A549 (cell line): ENCODE results near the gene GSE1. TPM values are rescaled to one million over a fixed set of nuclear protein-coding genes. Genes with fewer than 3 reads are reported as not detected.

ENCODE experiments used
- ATAC-seq, 2 experiments: fragments of 200-7000 bp in 1 of 2; fragments of >200 bp in 1 of 2; cut with Nextera tagmentation in 1 of 2; cut with Tn5 transposase in 1 of 2; 3 replicates each; pipeline versions ENCODE4 v1.8.0 to v1.9.1; 2018 to 2020; ENCODE audit warnings: mild to moderate bottlenecking in 1 of 2, moderate library complexity in 1 of 2
- CTCF ChIA-PET: fragments of 300-600 bp; sonication (Branson Sonifier 250); formaldehyde crosslinking; extraction: SDS; loops from one replicate; lab custom pipeline; 2021; ENCODE audit warnings: antibody characterized with exemption, inconsistent platforms; lab: Yijun Ruan, JAX
- POLR2A ChIA-PET: fragments of 350-600 bp; formaldehyde crosslinking; extraction: SDS; loops from one replicate; lab custom pipeline; 2021; ENCODE audit warnings: antibody characterized with exemption, inconsistent platforms; lab: Yijun Ruan, JAX
- DNase-seq, 2 experiments: peaks; one replicate each; pipeline versions ENCODE4 v3.0.0 to v3.0.0-alpha.2; 2011 to 2016; ENCODE audit warnings: low read depth in 1 of 2, low spot score in 1 of 2
- FAIRE-seq: peaks from 2 replicates; lab custom pipeline; 2011; peaks lifted over from hg19 to GRCh38; lab: Jason Lieb, UNC
- H3K27ac ChIP-seq, 2 experiments: fragments of >200 bp; sonication (Bioruptor Twin); formaldehyde crosslinking; 3 replicates each; pipeline ENCODE4 v1.5.1; 2016 to 2017
- H3K4me1 ChIP-seq: fragments of >200 bp; sonication (Bioruptor Twin); formaldehyde crosslinking; 3 replicates; pipeline ENCODE4 v1.6.1; 2016
- H3K4me2 ChIP-seq: fragments of >200 bp; sonication (Bioruptor Twin); formaldehyde crosslinking; 3 replicates; pipeline ENCODE4 v1.6.1; 2016
- H3K4me3 ChIP-seq: fragments of >200 bp; sonication (Bioruptor Twin); formaldehyde crosslinking; 3 replicates; pipeline ENCODE4 v1.5.1; 2016
- H3K9me3 ChIP-seq: fragments of >200 bp; sonication (Bioruptor Twin); formaldehyde crosslinking; 3 replicates; pipeline ENCODE4 v1.6.1; 2016
- ATOH8 ChIP-seq: fragments of 250-450 bp; sonication (Bioruptor Pico); IDR thresholded peaks from 2 replicates; pipeline ENCODE4 v1.5.0; 2020; ENCODE audit warnings: low read depth, mild to moderate bottlenecking, moderate library complexity
- CBX8 ChIP-seq: fragments of 200-600 bp; sonication (generic); IDR thresholded peaks from 2 replicates; pipeline ENCODE4 v1.6.1; 2016
- CEBPB ChIP-seq, 2 experiments: fragments of >200 bp in 1 of 2; sonication (Bioruptor Twin) in 1 of 2; formaldehyde crosslinking in 1 of 2; IDR thresholded peaks; 2 replicates each; pipeline ENCODE4 v1.6.1; 2012 to 2016
- CHD4 ChIP-seq: fragments of 200-600 bp; sonication (generic); IDR thresholded peaks from 2 replicates; pipeline ENCODE4 v1.6.1; 2016; ENCODE audit warnings: antibody characterized with exemption, mild to moderate bottlenecking, borderline replicate concordance
- CTCF ChIP-seq: fragments of >200 bp; sonication (Bioruptor Twin); formaldehyde crosslinking; IDR thresholded peaks from 3 replicates; pipeline ENCODE4 v1.5.1; 2016
- EHF ChIP-seq: fragments of 250-450 bp; sonication (Bioruptor Pico); IDR thresholded peaks from 2 replicates; pipeline ENCODE4 v1.5.0; 2020; ENCODE audit warnings: mild to moderate bottlenecking
- FOSL2 ChIP-seq, 2 experiments: fragments of 450-650 bp in 1 of 2; fragments of >200 bp in 1 of 2; sonication (Bioruptor Twin) in 1 of 2; formaldehyde crosslinking; IDR thresholded peaks; 2 replicates each; pipeline versions ENCODE4 v1.5.0 to v1.6.1; 2016 to 2020; ENCODE audit warnings: mild to moderate bottlenecking in 1 of 2, moderate library complexity in 1 of 2
- FOXS1 ChIP-seq: fragments of 250-450 bp; sonication (Bioruptor Pico); IDR thresholded peaks from 2 replicates; pipeline ENCODE4 v1.5.0; 2020; ENCODE audit warnings: mild to moderate bottlenecking, moderate library complexity
- GATA3 ChIP-seq: IDR thresholded peaks from 2 replicates; pipeline ENCODE4 v1.6.1; 2012; ENCODE audit warnings: borderline replicate concordance
- HEYL ChIP-seq: fragments of 250-450 bp; sonication (Bioruptor Pico); IDR thresholded peaks from 2 replicates; pipeline ENCODE4 v1.8.0; 2021; ENCODE audit warnings: mild to moderate bottlenecking, moderate library complexity
- HMGXB4 ChIP-seq: fragments of 250-450 bp; sonication (Bioruptor Pico); IDR thresholded peaks from 2 replicates; pipeline ENCODE4 v1.5.0; 2021; ENCODE audit warnings: mild to moderate bottlenecking, moderate library complexity, borderline replicate concordance
- JUNB ChIP-seq: fragments of >200 bp; sonication (Bioruptor Twin); formaldehyde crosslinking; IDR thresholded peaks from 2 replicates; pipeline ENCODE4 v1.6.1; 2016
- MAX ChIP-seq: IDR thresholded peaks from 2 replicates; pipeline ENCODE4 v1.6.1; 2012
- MAZ ChIP-seq: fragments of 150-350 bp; IDR thresholded peaks from 2 replicates; pipeline ENCODE4 v1.6.1; 2014; ENCODE audit warnings: antibody characterized with exemption, low read depth, low read length, borderline replicate concordance
- MYC ChIP-seq: IDR thresholded peaks from 2 replicates; pipeline ENCODE4 v1.6.1; 2012; ENCODE audit warnings: mild to moderate bottlenecking, inconsistent platforms, low read length, improper control_type of control experiment, borderline replicate concordance
- REST ChIP-seq: fragments of 200-600 bp; sonication (generic); IDR thresholded peaks from 2 replicates; pipeline ENCODE4 v1.6.1; 2016; ENCODE audit warnings: antibody characterized with exemption, mild to moderate bottlenecking, moderate library complexity
- RFX5 ChIP-seq: fragments of 450-650 bp; IDR thresholded peaks from 2 replicates; pipeline ENCODE4 v1.7.1; 2014; ENCODE audit warnings: antibody characterized with exemption, mild to moderate bottlenecking, moderate library complexity
- ZFP36 ChIP-seq: fragments of 450-650 bp; IDR thresholded peaks from 2 replicates; pipeline ENCODE4 v1.6.1; 2014; ENCODE audit warnings: borderline replicate concordance; ENCODE audit not compliant: partially characterized antibody
- WGBS: methylation state at CpG from one replicate; pipeline ENCODE4 v1.1.6; 2017; ENCODE audit errors: missing lambda C conversion rate; 5-methylcytosine and 5-hydroxymethylcytosine counted together
- polyA plus RNA-seq, 4 experiments: library from polyadenylated mRNA; depleted of rRNA in 3 of 4; stranded (reverse); fragments of >200 nt; fragmentation: RNase III in 1 of 4; extraction: RNeasy Plus Mini Kit Qiagen cat#74134 plus additional on column Dnase treatment in 1 of 4; gene quantifications; 2 replicates in 3 of 4; 3 replicates in 1 of 4; pipeline ENCODE4 v1.2.3, GENCODE V29; 2011 to 2017

GSE1 gene
- polyA plus RNA-seq, 2 of the 4 experiments (the other 2 are of a cell fraction): 20.7 to 24.3 TPM

GRCh38 chr16:85715169-85716021 is 102.3 kb downstream of the GSE1 start:
- DNase-seq: no peak
- no peak for TF ChIP-seq CEBPB (IDR thresholded peaks at IDR 0.05)
- TF ChIP-seq RFX5: no peak
- no peak for TF ChIP-seq HEYL (CRISPR knock-in tag)
- TF ChIP-seq EHF (CRISPR knock-in tag): no peak
- TF ChIP-seq JUNB: no peak
- TF ChIP-seq HMGXB4: no peak
- TF ChIP-seq FOXS1: no peak
- TF ChIP-seq GATA3: no peak
- no peak for TF ChIP-seq ZFP36
- no peak for TF ChIP-seq ATOH8 (CRISPR knock-in tag)
- TF ChIP-seq CBX8: no peak
- TF ChIP-seq CTCF: no peak
- TF ChIP-seq REST: no peak
- no peak for TF ChIP-seq MYC
- TF ChIP-seq FOSL2 (IDR thresholded peaks at IDR 0.05): no peak
- TF ChIP-seq FOSL2 (CRISPR knock-in tag; IDR thresholded peaks at IDR 0.05): no peak
- no peak for TF ChIP-seq MAZ
- no peak for TF ChIP-seq MAX
- TF ChIP-seq CHD4: no peak
- WGBS: 79% methylated on average over 22 of the region's 22 CpGs
- Histone ChIP-seq H3K27ac (no peak overlapping the region), H3K9me3 (peaks cover 4% of the 10 kb centered on the region; the same call in 1 of the 3 replicates), H3K4me3 (no peak overlapping the region), H3K4me2 (no peak overlapping the region), H3K4me1 (no peaks in the 10 kb centered on the region)
- ChIA-PET CTCF (interaction anchor here (0.6 to 10.7 kb wide), 11 partner anchors 17 to 440 kb away, joined by 3 to 130 read pairs (median 4); no protein-coding TSS in a partner anchor), POLR2A (no interaction called here)
- no peak for FAIRE-seq
- ATAC-seq: no peak
